Endothelial cell of umbilical vein (primary cell): ENCODE data around the gene KCNG2. TPM values are rescaled to one million over a fixed set of nuclear protein-coding genes. Genes with fewer than 3 reads are reported as not detected.
"Not testable (repeated sequence)": the region's sequence is repeated elsewhere in the genome, so short reads cannot be mapped to it uniquely, and the experiment has no call there.

Experiments
- BruUV-seq: library from RNA; stranded (reverse); fragments of 400-500 nt; replicated peaks from 2 replicates; lab custom pipeline; 2021; lab: Mats Ljungman, UMichigan
- CTCF ChIA-PET: fragments of 300-600, 350-600 bp; sonication (Branson Sonifier 250); formaldehyde crosslinking; loops from one replicate; lab custom pipeline; 2021; ENCODE audit warnings: antibody characterized with exemption, inconsistent platforms; lab: Charles Lee
- POLR2A ChIA-PET: fragments of 300-600, 350-600 bp; sonication (Branson Sonifier 250); formaldehyde crosslinking; loops from one replicate; lab custom pipeline; 2021; ENCODE audit warnings: antibody characterized with exemption, inconsistent platforms; lab: Charles Lee
- DNase-seq: peaks from one replicate; pipeline ENCODE4 v3.0.0-alpha.2; 2011; ENCODE audit warnings: low read depth, low spot score
- FAIRE-seq: peaks from 2 replicates; lab custom pipeline; 2011; peaks lifted over from hg19 to GRCh38; lab: Jason Lieb, UNC
- H2AFZ ChIP-seq: 2 replicates; pipeline ENCODE4 v1.6.0; 2012; ENCODE audit warnings: low read depth, low read length, control low read depth, inconsistent platforms
- H3K27ac ChIP-seq: 2 replicates; pipeline ENCODE4 v1.5.1; 2011; ENCODE audit warnings: low read depth, mild to moderate bottlenecking, control low read depth, low read length, moderate library complexity; ENCODE audit not compliant: insufficient read depth
- H3K27me3 ChIP-seq, 2 experiments: 2 replicates each; pipeline versions ENCODE4 v1.6.0 to v1.6.1; 2011; ENCODE audit warnings: low read length in 2 of 2, mixed read lengths in 1 of 2; ENCODE audit not compliant: control insufficient read depth in 2 of 2, insufficient read depth in 2 of 2
- H3K36me3 ChIP-seq, 2 experiments: 2 replicates in 1 of 2; 3 replicates in 1 of 2; pipeline ENCODE4 v1.5.1; 2011; ENCODE audit warnings: low read length in 2 of 2, mild to moderate bottlenecking in 1 of 2, moderate library complexity in 1 of 2; ENCODE audit not compliant: control insufficient read depth in 2 of 2, insufficient read depth in 2 of 2; ENCODE audit errors: extremely low read depth in 1 of 2
- H3K4me1 ChIP-seq: 3 replicates; pipeline ENCODE4 v1.5.1; 2011; ENCODE audit warnings: mild to moderate bottlenecking, low read length; ENCODE audit not compliant: control insufficient read depth, insufficient read depth; ENCODE audit errors: extremely low read depth
- H3K4me2 ChIP-seq: 2 replicates; pipeline ENCODE4 v1.6.1; 2011; ENCODE audit warnings: low read length, control low read depth, mixed read lengths; ENCODE audit not compliant: insufficient read depth
- H3K4me3 ChIP-seq, 3 experiments: fragments of 200-600 bp in 1 of 3; sonication (generic), shearing (Covaris generic) in 1 of 3; replicated peaks in 1 of 3; 2 replicates each; pipeline ENCODE4 v1.5.1; 2011 to 2016; ENCODE audit warnings: control low read depth in 3 of 3, low read length in 3 of 3, mild to moderate bottlenecking in 2 of 3, inconsistent platforms in 1 of 3, low read depth in 1 of 3, moderate library complexity in 1 of 3; ENCODE audit not compliant: insufficient read depth in 1 of 3
- H3K79me2 ChIP-seq: 2 replicates; pipeline ENCODE4 v1.6.0; 2012; ENCODE audit warnings: low read length, inconsistent platforms; ENCODE audit not compliant: control insufficient read depth, insufficient read depth
- H3K9ac ChIP-seq: replicated peaks from 2 replicates; pipeline ENCODE3; 2011; ENCODE audit warnings: low read length, control low read depth; ENCODE audit not compliant: insufficient read depth; ENCODE audit errors: extremely low read depth
- H3K9me1 ChIP-seq: replicated peaks from 3 replicates; pipeline ENCODE4 v1.6.0; 2011; ENCODE audit warnings: mild to moderate bottlenecking, low read length; ENCODE audit not compliant: control insufficient read depth, insufficient read depth; ENCODE audit errors: extremely low read depth
- H3K9me3 ChIP-seq: replicated peaks from 2 replicates; pipeline ENCODE4 v1.5.1; 2012; ENCODE audit warnings: low read length, inconsistent platforms; ENCODE audit not compliant: control insufficient read depth, insufficient read depth
- H4K20me1 ChIP-seq: replicated peaks from 2 replicates; pipeline ENCODE3; 2011; ENCODE audit warnings: mild to moderate bottlenecking, low read length; ENCODE audit not compliant: control insufficient read depth, insufficient read depth; ENCODE audit errors: extremely low read depth
- CTCF ChIP-seq, 2 donors: IDR thresholded peaks; 1 replicate in 1 of 2; 2 replicates in 1 of 2; pipeline ENCODE4 v1.5.1; 2011; ENCODE audit warnings: low read length in 2 of 2, mild to moderate bottlenecking in 2 of 2, moderate library complexity in 2 of 2, control low read depth in 1 of 2, inconsistent platforms in 1 of 2, low read depth in 1 of 2; ENCODE audit not compliant: insufficient read depth in 1 of 2; ENCODE audit errors: extremely low read depth in 1 of 2
- EZH2 ChIP-seq: IDR thresholded peaks from 2 replicates; pipeline ENCODE4 v1.6.1; 2012; ENCODE audit warnings: borderline replicate concordance, low read depth, mild to moderate bottlenecking, moderate library complexity, low read length, inconsistent platforms; ENCODE audit not compliant: severe bottlenecking
- FOS ChIP-seq: IDR thresholded peaks from 2 replicates; pipeline ENCODE4 v1.6.1; 2011; ENCODE audit warnings: mild to moderate bottlenecking, low read length, moderate library complexity, borderline replicate concordance; ENCODE audit not compliant: insufficient read depth
- GATA2 ChIP-seq: IDR thresholded peaks from 2 replicates; pipeline ENCODE4 v1.7.0; 2011; ENCODE audit warnings: low read depth, mild to moderate bottlenecking, moderate library complexity, mixed read lengths, low read length; ENCODE audit not compliant: insufficient read length, insufficient read depth
- JUN ChIP-seq: IDR thresholded peaks from 2 replicates; pipeline ENCODE4 v1.6.1; 2011; ENCODE audit warnings: borderline replicate concordance, low read depth; ENCODE audit not compliant: insufficient read length, insufficient read depth
- MAX ChIP-seq: IDR thresholded peaks from 2 replicates; pipeline ENCODE4 v1.6.1; 2011; ENCODE audit not compliant: insufficient read depth, insufficient read length
- MYC ChIP-seq: IDR thresholded peaks from one replicate; pipeline ENCODE4 v1.6.1; 2011; ENCODE audit warnings: mild to moderate bottlenecking, low read depth, low read length
- POLR2A ChIP-seq: IDR thresholded peaks from 2 replicates; pipeline ENCODE4 v1.6.1; 2012; ENCODE audit warnings: low read depth, mild to moderate bottlenecking, control low read depth, low read length
- POLR2AphosphoS5 ChIP-seq: IDR thresholded peaks from 2 replicates; pipeline ENCODE4 v1.6.1; 2012; ENCODE audit warnings: low read depth, mild to moderate bottlenecking, control low read depth, low read length, moderate library complexity; ENCODE audit not compliant: insufficient read depth
- dilution Hi-C: fragments of 300-500 bp; cut with MboI; formaldehyde crosslinking; loops from one replicate; pipeline ENCODE4 v1.15.0; 2019; ENCODE audit warnings: low sequenced_read_pairs; ENCODE audit not compliant: extremely low pct_ligation_motif_present
- intact Hi-C: fragments of 100-400 bp; cut with micrococcal nuclease; formaldehyde crosslinking; loops from one replicate; pipeline ENCODE4 v1.10.0; 2022
- polyA plus RNA-seq, 4 experiments: library from polyadenylated mRNA; depleted of rRNA in 3 of 4; stranded (reverse) in 3 of 4; unstranded in 1 of 4; fragments of >200 nt; gene quantifications; 2 replicates each; pipeline versions ENCODE4 v1.2.1 to v1.2.3, GENCODE V29; 2011 to 2012; ENCODE audit warnings: missing spikeins in 1 of 4
- total RNA-seq: library from RNA; stranded (reverse); gene quantifications from 2 replicates; pipeline ENCODE4 v1.2.3, GENCODE V29; 2021

Gene KCNG2
- total and polyA plus RNA-seq, 2 donors (not counting 3 experiments of a cell fraction or from before 2014, with no cell fraction given) = not detected

- ChIA-PET POLR2A (no interaction called here), CTCF (no interaction called here)
- no peaks in the 10 kb centered on the region for H3K9me3 ChIP-seq
- no peaks in the 10 kb centered on the region for H3K79me2 ChIP-seq
- no peak overlapping the region for H3K27ac ChIP-seq
- intact Hi-C loops (no loop called here), dilution Hi-C loops (no loop called here)
- BruUV-seq = no TSS peak
- no peaks in the 10 kb centered on the region for H4K20me1 ChIP-seq
- H3K4me2 ChIP-seq = no peak overlapping the region
- H3K9ac ChIP-seq = no peak overlapping the region
- FAIRE-seq = no peak
- H3K4me3 ChIP-seq = no peak overlapping the region
- H3K36me3 ChIP-seq = peaks cover 0 to 11% of the 10 kb centered on the region in 2 experiments
- TF ChIP-seq GATA2 = no peak
- TF ChIP-seq FOS = no peak
- TF ChIP-seq CTCF (IDR thresholded peaks at IDR 0.05; ENCODE audit: extremely low read depth in 1 of 2, insufficient read depth in 1 of 2, low read depth in 1 of 2, low read length in 2 of 2) = no peak
- no peak for TF ChIP-seq POLR2A
- TF ChIP-seq MYC = no peak
- no peak for TF ChIP-seq MAX
- no peak for TF ChIP-seq EZH2
- no peak for TF ChIP-seq JUN
- no peak for TF ChIP-seq POLR2AphosphoS5
- no peak for DNase-seq
- H2AFZ ChIP-seq = no peak overlapping the region
- no peaks in the 10 kb centered on the region for H3K9me1 ChIP-seq
- no peaks in the 10 kb centered on the region for H3K27me3 ChIP-seq
- no peaks in the 10 kb centered on the region for H3K4me1 ChIP-seq
These were observed 46.7 kb upstream of the KCNG2 start for GRCh38 chr18:79750980-79751571.

- H4K20me1 ChIP-seq, intact Hi-C loops, dilution Hi-C loops, H3K9ac ChIP-seq, DNase-seq, CTCF ChIA-PET, H2AFZ ChIP-seq, BruUV-seq, H3K27me3 ChIP-seq, H3K9me1 ChIP-seq, POLR2A ChIA-PET, H3K4me1 ChIP-seq, H3K27ac ChIP-seq, H3K4me2 ChIP-seq, H3K79me2 ChIP-seq, H3K4me3 ChIP-seq, FAIRE-seq, H3K9me3 ChIP-seq: not testable (repeated sequence)
- peaks cover 0 to 11% of the 10 kb centered on the region in 2 experiments for H3K36me3 ChIP-seq
These were observed 45.7 kb upstream of the KCNG2 start for GRCh38 chr18:79751918-79752578.
